Dendritic cell treated with granulocyte-macrophage colony-stimulating factor and Interleukin-4, amounts not matched to agents 40 ng/mL and 50 ng/mL, for 4 days (primary cell): Measurements from ENCODE around the gene UCHL5.
"Not testable (repeated sequence)": the region's sequence is repeated elsewhere in the genome, so short reads cannot be mapped to it uniquely, and the experiment has no call there.

Source experiments
- H3K27ac Mint-ChIP-seq: one replicate; pipeline ENCODE4 v1.8.0; 2022; ENCODE audit warnings: mild to moderate bottlenecking, mixed read lengths
- H3K27me3 Mint-ChIP-seq: one replicate; pipeline ENCODE4 v1.8.0; 2022; ENCODE audit warnings: mild to moderate bottlenecking, mixed read lengths
- H3K36me3 Mint-ChIP-seq: one replicate; pipeline ENCODE4 v1.8.0; 2022; ENCODE audit warnings: low read depth, mixed read lengths
- H3K4me1 Mint-ChIP-seq: one replicate; pipeline ENCODE4 v1.8.0; 2022; ENCODE audit warnings: low read depth, mixed read lengths
- H3K4me3 Mint-ChIP-seq: one replicate; pipeline ENCODE4 v1.8.0; 2022; ENCODE audit warnings: mild to moderate bottlenecking, moderate library complexity, mixed read lengths
- H3K9me3 Mint-ChIP-seq: one replicate; pipeline ENCODE4 v1.8.0; 2022; ENCODE audit warnings: mixed read lengths
- intact Hi-C: fragments of 100-400 bp; cut with micrococcal nuclease; formaldehyde crosslinking; loops from one replicate; pipeline ENCODE4 v1.15.0; 2022

Gene UCHL5

GRCh38 chr1:193013707-193014106 is 45.5 kb downstream of the UCHL5 start:
- Mint-ChIP-seq H3K9me3 (no peaks in the 10 kb centered on the region), H3K27ac (no peak overlapping the region), H3K36me3 (no peaks in the 10 kb centered on the region), H3K27me3 (no peaks in the 10 kb centered on the region), H3K4me1 (peaks cover 12% of the 10 kb centered on the region), H3K4me3 (no peak overlapping the region)
- intact Hi-C loops: loop anchor here (10.0 kb wide), 1 partner anchor 109 kb away; no protein-coding TSS in a partner anchor

DNA sequence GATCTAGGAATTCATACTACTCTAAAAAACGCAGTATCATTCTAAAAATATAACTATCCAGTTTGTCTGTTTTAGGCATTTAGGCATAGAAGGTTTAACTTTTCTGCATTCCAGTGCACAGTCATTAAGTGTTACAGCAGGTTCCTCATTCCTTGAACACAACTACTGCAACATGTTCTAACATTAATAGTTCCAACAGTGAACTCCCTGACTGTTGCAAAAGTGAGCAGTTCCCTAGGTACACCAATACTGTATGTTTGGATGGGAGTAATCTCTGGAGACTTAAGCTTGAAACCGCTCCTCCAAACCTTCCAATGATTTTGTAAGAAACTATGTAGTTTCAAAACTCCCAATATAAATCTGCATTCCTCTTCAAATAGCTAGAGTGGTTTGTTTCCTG is 46.2 kb downstream of the UCHL5 start:
- Mint-ChIP-seq H3K27me3 (no peaks in the 10 kb centered on the region), H3K4me3 (no peak overlapping the region), H3K36me3 (no peaks in the 10 kb centered on the region), H3K9me3 (no peaks in the 10 kb centered on the region), H3K27ac (no peak overlapping the region), H3K4me1 (peaks cover 12% of the 10 kb centered on the region)
- intact Hi-C loops: loop anchor here (10.0 kb wide), 1 partner anchor 108 kb away; no protein-coding TSS in a partner anchor

- Mint-ChIP-seq H3K27me3 (no peaks in the 10 kb centered on the region), H3K27ac (no peak overlapping the region), H3K36me3 (no peaks in the 10 kb centered on the region), H3K9me3 (no peaks in the 10 kb centered on the region), H3K4me1 (peaks cover 12% of the 10 kb centered on the region), H3K4me3 (no peak overlapping the region)
- intact Hi-C loops: loop anchor here (10.0 kb wide), 1 partner anchor 107 kb away; no protein-coding TSS in a partner anchor
Measured at GRCh38 chr1:193011406-193011805, 47.8 kb downstream of the UCHL5 start.

GRCh38 chr1:193009501-193009900 is 49.7 kb downstream of the UCHL5 start:
- Mint-ChIP-seq H3K4me1 (peaks cover 12% of the 10 kb centered on the region), H3K36me3 (no peaks in the 10 kb centered on the region), H3K27me3 (no peaks in the 10 kb centered on the region), H3K9me3 (no peaks in the 10 kb centered on the region), H3K27ac (no peak overlapping the region), H3K4me3 (no peak overlapping the region)
- intact Hi-C loops: loop anchor here (5.0 kb wide), 1 partner anchor 42 kb away; no protein-coding TSS in a partner anchor

DNA sequence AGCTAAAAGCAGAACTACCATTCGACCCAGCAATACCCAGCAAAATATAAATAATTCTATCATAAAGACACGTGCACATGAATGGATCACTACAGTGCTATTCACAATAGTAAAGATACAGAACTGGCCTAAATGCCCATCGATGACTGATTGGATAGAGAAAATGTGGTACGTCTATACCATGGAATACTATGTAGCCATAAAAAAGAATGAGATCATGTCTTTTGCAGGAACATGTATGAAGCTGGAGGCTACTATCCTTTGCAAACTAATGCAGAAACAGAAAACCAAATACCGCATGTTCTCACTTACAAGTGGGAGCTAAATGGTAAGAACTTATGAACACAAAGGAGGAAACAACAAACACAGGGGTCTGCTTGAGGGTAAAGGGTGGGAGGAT is 53.4 kb downstream of the UCHL5 start:
- Mint-ChIP-seq H3K27ac (no peak overlapping the region), H3K4me3 (no peak overlapping the region), H3K36me3 (peaks cover 24% of the 10 kb centered on the region), H3K4me1 (peaks cover 6% of the 10 kb centered on the region), H3K27me3 (no peaks in the 10 kb centered on the region), H3K9me3 (no peaks in the 10 kb centered on the region)
- intact Hi-C loops: loop anchor here (5.0 kb wide), 1 partner anchor 38 kb away; no protein-coding TSS in a partner anchor

GRCh38 chr1:192998536-192998935 is 60.6 kb downstream of the UCHL5 start:
- Mint-ChIP-seq H3K4me1 (no peaks in the 10 kb centered on the region), H3K36me3 (peaks cover 44% of the 10 kb centered on the region), H3K27me3 (no peaks in the 10 kb centered on the region), H3K27ac (no peak overlapping the region), H3K9me3 (peaks cover 8% of the 10 kb centered on the region), H3K4me3 (no peak overlapping the region)
- intact Hi-C loops: no loop called here

DNA sequence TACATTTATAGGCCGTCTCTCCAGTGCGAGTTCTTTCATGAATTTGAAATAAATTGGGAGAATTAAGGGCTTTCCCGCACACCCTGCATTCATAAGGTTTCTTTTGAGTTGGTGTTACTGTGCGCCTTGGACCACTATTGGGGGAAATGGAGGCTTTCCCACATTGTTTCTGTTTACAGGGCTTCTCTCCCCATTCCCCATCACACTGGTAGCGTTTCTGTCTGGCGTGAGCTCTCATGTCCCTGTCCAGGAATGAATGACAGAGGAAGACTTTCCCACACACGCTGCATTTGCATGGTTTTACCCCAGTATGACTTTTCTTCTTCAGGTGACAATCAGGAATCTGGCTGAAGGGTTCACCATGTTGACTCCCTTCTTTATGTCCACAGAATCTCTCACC is 65.0 kb downstream of the UCHL5 start:
- intact Hi-C loops: no loop called here
- H3K27me3 Mint-ChIP-seq: no peaks in the 10 kb centered on the region
- H3K4me3 Mint-ChIP-seq: no peak overlapping the region
- H3K36me3 Mint-ChIP-seq: peaks cover 15% of the 10 kb centered on the region
- H3K27ac Mint-ChIP-seq: no peak overlapping the region
- H3K9me3 Mint-ChIP-seq: peaks cover 8% of the 10 kb centered on the region
- H3K4me1 Mint-ChIP-seq: no peaks in the 10 kb centered on the region

GRCh38 chr1:192993426-192994085 is 65.6 kb downstream of the UCHL5 start:
- Mint-ChIP-seq H3K27ac (no peak overlapping the region), H3K9me3 (peaks cover 8% of the 10 kb centered on the region), H3K27me3 (no peaks in the 10 kb centered on the region), H3K4me3 (no peak overlapping the region), H3K4me1 (no peaks in the 10 kb centered on the region), H3K36me3 (peaks cover 10% of the 10 kb centered on the region)
- intact Hi-C loops: no loop called here

- intact Hi-C loops, H3K4me3 Mint-ChIP-seq, H3K27ac Mint-ChIP-seq, H3K36me3 Mint-ChIP-seq, H3K27me3 Mint-ChIP-seq, H3K9me3 Mint-ChIP-seq, H3K4me1 Mint-ChIP-seq: not testable (repeated sequence)
Measured at GRCh38 chr1:192986748-192987334, 72.3 kb downstream of the UCHL5 start.

- Mint-ChIP-seq H3K36me3 (no peaks in the 10 kb centered on the region), H3K9me3 (no peaks in the 10 kb centered on the region), H3K4me1 (no peaks in the 10 kb centered on the region), H3K4me3 (no peak overlapping the region), H3K27ac (no peak overlapping the region), H3K27me3 (no peaks in the 10 kb centered on the region)
- intact Hi-C loops: no loop called here
Measured at GRCh38 chr1:192986110-192986747, 72.9 kb downstream of the UCHL5 start.

DNA sequence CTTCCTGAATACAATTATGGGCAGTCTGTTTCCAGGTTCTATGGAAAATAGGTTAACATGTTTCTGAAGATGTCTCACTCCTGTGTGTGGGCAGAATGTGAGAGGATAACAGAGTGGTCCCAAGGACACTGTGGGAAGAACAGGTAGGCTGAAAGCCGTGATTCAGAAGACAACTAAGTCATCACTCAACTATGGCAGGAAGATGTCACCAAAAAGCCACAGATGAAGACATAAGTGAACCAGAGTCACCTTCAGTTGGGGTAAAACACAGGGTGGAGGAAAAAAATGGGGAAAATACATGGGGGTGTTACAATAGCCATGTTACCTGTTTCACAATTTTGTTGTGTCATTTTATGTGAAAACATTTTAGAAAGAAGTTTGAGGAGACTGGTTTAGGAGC is 75.1 kb downstream of the UCHL5 start:
- no peak overlapping the region for H3K4me3 Mint-ChIP-seq
- H3K4me1 Mint-ChIP-seq: no peaks in the 10 kb centered on the region
- no peak overlapping the region for H3K27ac Mint-ChIP-seq
- no peaks in the 10 kb centered on the region for H3K27me3 Mint-ChIP-seq
- no peaks in the 10 kb centered on the region for H3K9me3 Mint-ChIP-seq
- intact Hi-C loops: no loop called here
- H3K36me3 Mint-ChIP-seq: no peaks in the 10 kb centered on the region

DNA sequence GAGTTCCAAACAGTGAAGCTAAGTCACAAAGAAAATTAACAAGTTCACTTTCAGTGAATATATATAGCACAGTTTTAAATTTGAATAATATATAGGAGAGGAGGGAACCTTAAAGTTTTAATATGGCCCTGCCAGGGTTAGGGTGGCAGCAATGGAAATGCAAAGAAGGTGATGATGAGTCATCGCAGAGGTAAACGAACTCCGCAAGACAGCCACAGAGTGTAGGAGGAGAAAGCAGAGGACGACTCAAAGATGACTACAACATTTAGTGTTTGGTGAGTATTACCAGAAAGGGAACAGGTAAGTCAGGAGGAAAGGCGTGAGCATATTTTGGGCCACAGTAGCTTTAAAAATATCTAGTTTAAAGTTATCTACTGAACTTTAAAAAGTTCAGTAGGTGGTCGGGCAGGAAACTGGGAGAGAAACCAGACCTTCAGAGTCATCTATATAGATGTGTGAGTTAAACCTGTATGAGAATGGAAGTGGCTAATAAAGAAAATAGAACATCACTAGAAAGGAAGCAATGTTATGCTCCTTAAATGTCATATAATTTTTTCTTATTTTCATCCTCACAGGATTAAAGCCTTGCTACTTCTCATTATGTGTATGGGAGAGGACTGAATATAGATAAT is 75.7 kb downstream of the UCHL5 start:
- H3K9me3 Mint-ChIP-seq: no peaks in the 10 kb centered on the region
- H3K36me3 Mint-ChIP-seq: no peaks in the 10 kb centered on the region
- H3K27me3 Mint-ChIP-seq: no peaks in the 10 kb centered on the region
- no peaks in the 10 kb centered on the region for H3K4me1 Mint-ChIP-seq
- no peak overlapping the region for H3K4me3 Mint-ChIP-seq
- H3K27ac Mint-ChIP-seq: no peak overlapping the region
- intact Hi-C loops: no loop called here

DNA sequence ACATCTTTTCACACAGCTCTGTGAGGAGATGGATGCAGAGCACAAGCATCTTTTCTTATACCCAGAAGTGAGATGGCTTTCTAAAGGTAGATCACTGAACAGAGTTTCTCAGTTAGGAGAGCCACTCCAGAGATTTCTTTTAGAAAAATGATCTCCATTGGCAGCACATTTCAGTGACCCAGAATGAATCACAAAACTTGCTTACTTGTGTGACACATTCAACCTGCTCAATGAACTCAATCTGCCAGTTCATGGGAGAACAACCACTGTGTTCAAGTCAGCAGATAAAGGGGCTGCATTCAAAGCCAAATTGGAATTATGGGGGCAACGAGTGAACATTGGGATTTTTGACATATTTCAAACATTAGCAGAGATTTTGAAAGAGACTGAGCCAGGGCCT is 78.3 kb downstream of the UCHL5 start:
- Mint-ChIP-seq H3K9me3 (no peaks in the 10 kb centered on the region), H3K4me3 (no peak overlapping the region), H3K4me1 (no peaks in the 10 kb centered on the region), H3K36me3 (no peaks in the 10 kb centered on the region), H3K27me3 (no peaks in the 10 kb centered on the region), H3K27ac (no peak overlapping the region)
- intact Hi-C loops: no loop called here

DNA sequence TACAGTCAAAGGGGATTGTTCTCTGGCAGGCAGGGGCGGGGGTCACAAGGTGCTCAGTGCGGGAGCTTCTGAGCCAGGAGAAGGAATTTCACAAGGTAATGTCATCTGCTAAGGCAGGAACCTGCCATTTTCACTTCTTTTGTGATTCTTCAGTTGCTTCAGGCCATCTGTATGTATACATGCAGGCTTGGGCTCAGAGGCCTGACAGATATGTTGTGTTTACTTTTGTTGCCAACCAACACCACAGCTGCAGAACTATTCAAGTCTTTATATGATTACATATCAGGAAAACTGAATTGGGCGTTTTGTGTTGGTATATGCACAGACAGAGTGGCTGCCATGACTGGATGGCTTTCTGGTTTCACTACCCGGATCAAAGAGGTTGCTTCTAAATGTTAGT is 78.8 kb downstream of the UCHL5 start:
- intact Hi-C loops, H3K9me3 Mint-ChIP-seq, H3K27me3 Mint-ChIP-seq, H3K36me3 Mint-ChIP-seq, H3K4me1 Mint-ChIP-seq, H3K27ac Mint-ChIP-seq, H3K4me3 Mint-ChIP-seq: not testable (repeated sequence)
